Memory B cell (primary cell): ENCODE measurements around the gene PTPRK.
"Not testable (repeated sequence)": the region's sequence is repeated elsewhere in the genome, so short reads cannot be mapped to it uniquely, and the experiment has no call there.

Experiments used
- ATAC-seq: fragments of 150-1000 bp; cut with Tn5 transposase; 2 replicates; pipeline ENCODE4 v1.10.0; 2021; ENCODE audit warnings: low read depth, mild to moderate bottlenecking, moderate library complexity
- DNase-seq, 2 donors: peaks; one replicate each; pipeline ENCODE4 v3.0.0; 2022; ENCODE audit warnings: low spot score in 2 of 2
- H3K27ac Mint-ChIP-seq: one replicate; pipeline ENCODE4 v1.8.0; 2022; ENCODE audit warnings: mild to moderate bottlenecking, moderate library complexity, mixed read lengths
- H3K27me3 Mint-ChIP-seq: one replicate; pipeline ENCODE4 v1.8.0; 2022; ENCODE audit warnings: mixed read lengths
- H3K36me3 Mint-ChIP-seq: one replicate; pipeline ENCODE4 v1.8.0; 2022; ENCODE audit warnings: mild to moderate bottlenecking, mixed read lengths
- H3K4me1 Mint-ChIP-seq: one replicate; pipeline ENCODE4 v1.8.0; 2022; ENCODE audit warnings: mixed read lengths
- H3K4me3 Mint-ChIP-seq: one replicate; pipeline ENCODE4 v1.8.0; 2022; ENCODE audit warnings: mild to moderate bottlenecking, moderate library complexity, mixed read lengths
- H3K9me3 Mint-ChIP-seq: one replicate; pipeline ENCODE4 v1.8.0; 2022; ENCODE audit warnings: mixed read lengths

Gene PTPRK

DNA sequence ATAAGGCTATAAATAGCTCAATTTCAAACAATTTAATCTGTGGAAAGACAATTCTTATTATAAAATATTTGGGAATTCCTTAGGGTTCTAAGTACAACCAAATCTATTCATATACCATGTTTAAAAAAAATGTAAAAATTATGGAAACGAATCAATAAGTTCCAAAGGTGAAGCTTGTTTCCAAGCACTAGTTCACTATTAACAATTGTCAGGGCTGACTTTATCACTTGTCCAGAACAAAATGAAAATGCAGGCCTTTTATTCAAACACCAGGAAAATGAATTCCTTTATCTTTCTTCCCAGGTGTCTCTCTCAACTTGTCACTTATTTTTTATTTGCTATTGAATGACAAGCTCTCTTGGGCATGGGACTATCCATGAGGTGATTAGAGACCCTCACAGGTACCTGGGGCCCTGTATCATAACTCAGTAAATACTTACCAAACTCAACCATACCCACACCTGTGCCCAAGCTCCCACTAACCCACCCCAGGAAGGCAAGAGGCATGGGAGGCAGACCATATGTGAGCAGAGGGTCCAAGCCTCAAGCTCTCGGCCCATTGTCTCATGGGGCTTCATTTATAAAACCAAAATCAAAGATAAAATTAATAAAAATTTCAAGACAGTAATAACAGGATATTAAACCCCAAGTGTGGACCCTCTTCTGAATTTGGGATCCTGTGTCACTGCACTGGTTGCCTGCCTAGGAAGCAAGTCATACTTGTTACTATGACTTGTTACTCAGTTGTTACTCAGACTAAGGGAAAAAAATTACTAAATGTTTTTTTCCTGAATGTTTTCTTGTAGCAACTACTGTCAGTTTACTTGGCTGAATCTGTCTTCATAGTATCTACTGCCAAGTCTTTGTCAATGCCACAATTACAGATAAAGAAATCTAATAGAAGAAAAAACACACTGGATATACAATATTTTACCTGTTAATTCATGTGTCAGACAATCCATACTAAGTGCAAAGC lies 54.7 kb downstream of the PTPRK start:
- no peak overlapping the region for H3K27ac Mint-ChIP-seq
- no peak overlapping the region for H3K4me3 Mint-ChIP-seq
- no peaks in the 10 kb centered on the region for H3K4me1 Mint-ChIP-seq
- peaks cover 1% of the 10 kb centered on the region for H3K27me3 Mint-ChIP-seq
- H3K36me3 Mint-ChIP-seq, result no peaks in the 10 kb centered on the region
- DNase-seq, result no peak
- H3K9me3 Mint-ChIP-seq, result no peaks in the 10 kb centered on the region
- no peak for ATAC-seq

- Mint-ChIP-seq H3K4me3 (no peak overlapping the region), H3K4me1 (no peaks in the 10 kb centered on the region), H3K9me3 (no peaks in the 10 kb centered on the region), H3K27me3 (peaks cover 1% of the 10 kb centered on the region), H3K36me3 (no peaks in the 10 kb centered on the region), H3K27ac (no peak overlapping the region)
- DNase-seq (no peak), ATAC-seq (no peak)
Measured at GRCh38 chr6:128464790-128465189, 55.6 kb downstream of the PTPRK start.

GRCh38 chr6:128463942-128464341 lies 56.5 kb downstream of the PTPRK start:
- Mint-ChIP-seq H3K36me3 (no peaks in the 10 kb centered on the region), H3K27ac (no peak overlapping the region)
- DNase-seq, result no peak

GRCh38 chr6:128461501-128461900 lies 58.9 kb downstream of the PTPRK start:
- H3K4me1 Mint-ChIP-seq, result no peaks in the 10 kb centered on the region
- no peak overlapping the region for H3K4me3 Mint-ChIP-seq
- H3K36me3 Mint-ChIP-seq, result no peaks in the 10 kb centered on the region
- no peak for ATAC-seq
- H3K27me3 Mint-ChIP-seq, result peaks cover 1% of the 10 kb centered on the region
- no peaks in the 10 kb centered on the region for H3K9me3 Mint-ChIP-seq
- no peak for DNase-seq
- no peak overlapping the region for H3K27ac Mint-ChIP-seq

More at GRCh38 chr6:128463942-128464341, 56.5 kb downstream of the PTPRK start:
- Mint-ChIP-seq H3K27me3 (peaks cover 1% of the 10 kb centered on the region), H3K9me3 (no peaks in the 10 kb centered on the region), H3K4me3 (no peak overlapping the region), H3K4me1 (no peaks in the 10 kb centered on the region)
- no peak for ATAC-seq

DNA sequence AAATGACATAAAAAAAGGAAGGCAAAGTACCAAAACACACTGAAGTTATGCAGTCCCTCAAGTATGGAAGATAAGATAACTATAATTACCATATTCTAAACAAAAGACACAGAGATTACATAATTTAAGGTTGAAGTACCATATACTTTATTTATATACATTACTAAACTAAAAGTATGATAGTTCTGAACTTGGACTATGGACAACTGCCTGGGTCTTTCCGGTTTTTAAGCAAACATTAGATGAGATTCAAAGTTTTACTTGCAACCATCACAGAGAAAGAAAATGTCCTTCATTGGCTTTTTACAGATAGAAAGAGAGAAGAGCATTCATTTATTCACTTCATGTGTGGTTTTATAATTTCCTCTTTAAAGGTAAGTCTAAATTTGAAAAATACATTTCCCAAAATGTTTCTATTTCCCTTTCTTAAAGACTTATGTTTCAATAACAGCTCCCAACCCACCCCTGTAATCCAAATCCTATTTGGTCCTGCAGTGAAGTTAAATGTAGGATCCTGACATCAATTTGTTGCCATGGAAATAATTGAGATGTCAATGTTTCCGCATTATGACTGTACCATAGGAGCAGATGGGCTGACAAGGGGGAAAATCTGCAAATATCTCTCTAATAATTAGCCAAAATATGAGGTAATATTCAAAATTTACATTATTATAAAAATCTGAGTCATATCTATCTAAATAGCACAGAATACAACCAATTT lies 63.7 kb downstream of the PTPRK start:
- DNase-seq, result no peak
- no peaks in the 10 kb centered on the region for H3K9me3 Mint-ChIP-seq
- no peaks in the 10 kb centered on the region for H3K36me3 Mint-ChIP-seq
- ATAC-seq, result no peak
- H3K4me3 Mint-ChIP-seq, result no peak overlapping the region
- no peak overlapping the region for H3K27ac Mint-ChIP-seq
- H3K4me1 Mint-ChIP-seq, result no peaks in the 10 kb centered on the region
- no peaks in the 10 kb centered on the region for H3K27me3 Mint-ChIP-seq

DNA sequence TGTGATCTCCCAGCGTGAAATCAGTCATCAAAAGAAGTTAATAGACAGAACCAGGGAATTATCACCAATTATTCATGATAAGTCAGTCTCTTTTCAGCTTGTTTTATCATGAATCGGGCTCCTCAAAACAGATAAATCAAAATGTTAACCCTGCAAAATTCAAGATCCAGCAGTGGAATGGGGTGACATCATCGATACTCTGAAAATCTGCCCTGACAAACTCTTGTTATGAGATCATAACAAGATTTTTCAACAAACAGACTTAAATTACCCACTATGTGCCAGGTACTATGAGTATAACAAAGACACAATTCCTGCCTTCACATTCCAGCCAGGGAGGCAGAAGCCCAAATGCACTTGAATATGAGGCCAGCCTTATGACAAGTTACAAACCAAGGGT lies 64.4 kb downstream of the PTPRK start:
- Mint-ChIP-seq H3K36me3 (no peaks in the 10 kb centered on the region), H3K9me3 (no peaks in the 10 kb centered on the region), H3K4me1 (no peaks in the 10 kb centered on the region), H3K27me3 (no peaks in the 10 kb centered on the region), H3K4me3 (no peak overlapping the region), H3K27ac (no peak overlapping the region)
- DNase-seq (no peak), ATAC-seq (no peak)

DNA sequence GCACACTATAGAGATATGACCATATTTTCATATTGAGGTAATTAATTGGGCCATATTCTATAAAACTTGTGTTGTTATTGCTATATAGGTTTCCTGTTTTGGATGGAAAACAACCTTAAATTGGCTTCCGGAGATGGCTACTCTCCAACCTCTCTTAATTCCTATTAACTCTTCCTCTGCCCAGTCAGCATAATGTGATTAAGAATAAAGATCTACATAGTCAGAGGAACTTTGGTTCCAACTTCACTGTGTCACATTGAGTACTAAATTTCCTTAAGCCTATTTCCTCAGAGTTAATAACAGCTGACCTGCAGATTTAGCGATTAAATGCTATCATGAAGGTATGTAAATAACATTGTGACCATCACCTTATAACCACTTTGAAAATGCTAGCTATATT lies 67.7 kb downstream of the PTPRK start:
- Mint-ChIP-seq H3K27me3 (no peaks in the 10 kb centered on the region), H3K4me3 (no peak overlapping the region), H3K27ac (no peak overlapping the region), H3K9me3 (no peaks in the 10 kb centered on the region), H3K4me1 (no peaks in the 10 kb centered on the region), H3K36me3 (no peaks in the 10 kb centered on the region)
- ATAC-seq (no peak), DNase-seq (no peak)

- no peak overlapping the region for H3K27ac Mint-ChIP-seq
- H3K4me3 Mint-ChIP-seq, result no peak overlapping the region
- H3K4me1 Mint-ChIP-seq, result no peaks in the 10 kb centered on the region
- ATAC-seq (no peak), DNase-seq (no peak)
- H3K9me3 Mint-ChIP-seq, result no peaks in the 10 kb centered on the region
- no peaks in the 10 kb centered on the region for H3K27me3 Mint-ChIP-seq
- H3K36me3 Mint-ChIP-seq, result no peaks in the 10 kb centered on the region
Measured at GRCh38 chr6:128446497-128446896, 73.9 kb downstream of the PTPRK start.

DNA sequence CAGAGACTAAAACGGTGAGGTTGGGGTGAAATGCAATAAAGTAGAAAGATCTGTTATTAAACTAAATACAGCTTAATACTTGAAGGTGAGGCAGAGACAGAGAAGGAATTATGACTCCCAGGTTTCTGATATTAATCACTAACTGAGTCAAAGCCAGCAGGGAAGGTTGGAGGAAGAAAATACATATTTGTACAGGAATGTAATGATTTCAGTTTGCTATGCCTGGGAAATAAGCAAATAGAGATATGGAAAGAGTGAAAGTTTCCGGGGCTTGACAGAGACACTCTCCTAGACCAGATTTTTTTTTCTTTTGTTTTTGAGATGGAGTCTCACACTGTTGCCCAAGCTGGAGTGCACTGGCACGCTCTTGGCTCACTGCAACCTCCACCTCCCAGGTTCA lies 76.8 kb downstream of the PTPRK start:
- H3K27ac Mint-ChIP-seq, result no peak overlapping the region
- no peaks in the 10 kb centered on the region for H3K4me1 Mint-ChIP-seq
- no peak overlapping the region for H3K4me3 Mint-ChIP-seq
- no peaks in the 10 kb centered on the region for H3K9me3 Mint-ChIP-seq
- H3K27me3 Mint-ChIP-seq, result no peaks in the 10 kb centered on the region
- DNase-seq, result no peak
- no peaks in the 10 kb centered on the region for H3K36me3 Mint-ChIP-seq
- no peak for ATAC-seq

DNA sequence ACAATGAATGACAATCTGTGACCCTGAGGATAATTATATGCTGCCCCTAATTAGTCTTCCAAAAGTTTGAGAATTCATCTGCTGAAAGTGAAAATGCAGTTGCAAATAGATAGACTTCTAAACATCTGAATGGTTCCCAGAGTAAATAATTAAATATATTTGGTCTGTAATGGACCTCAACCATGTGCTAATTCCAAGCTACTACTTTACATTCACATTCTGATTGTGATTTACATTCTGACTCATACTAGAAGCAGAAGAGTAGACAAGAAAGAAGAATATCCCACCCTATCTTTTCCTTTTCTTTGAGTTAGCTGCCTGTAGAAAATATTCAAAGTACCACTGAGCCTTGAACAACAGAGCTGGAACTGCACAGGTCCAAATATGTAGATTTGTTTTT lies 80.8 kb downstream of the PTPRK start:
- ATAC-seq (no peak), DNase-seq (no peak)
- Mint-ChIP-seq H3K36me3 (no peaks in the 10 kb centered on the region), H3K27me3 (peaks cover 2% of the 10 kb centered on the region), H3K4me3 (no peak overlapping the region), H3K4me1 (no peaks in the 10 kb centered on the region), H3K9me3 (peaks cover 2% of the 10 kb centered on the region), H3K27ac (no peak overlapping the region)

GRCh38 chr6:128438393-128438792 lies 82.0 kb downstream of the PTPRK start:
- H3K27ac Mint-ChIP-seq, result no peak overlapping the region
- no peaks in the 10 kb centered on the region for H3K4me1 Mint-ChIP-seq
- no peak for ATAC-seq
- H3K36me3 Mint-ChIP-seq, result no peaks in the 10 kb centered on the region
- no peak overlapping the region for H3K4me3 Mint-ChIP-seq
- DNase-seq, result no peak
- peaks cover 2% of the 10 kb centered on the region for H3K27me3 Mint-ChIP-seq
- peaks cover 3% of the 10 kb centered on the region for H3K9me3 Mint-ChIP-seq

GRCh38 chr6:128437685-128438084 lies 82.7 kb downstream of the PTPRK start:
- DNase-seq (no peak), ATAC-seq (no peak)
- Mint-ChIP-seq H3K4me1 (no peaks in the 10 kb centered on the region), H3K36me3 (no peaks in the 10 kb centered on the region), H3K27ac (no peak overlapping the region), H3K4me3 (no peak overlapping the region), H3K27me3 (peaks cover 2% of the 10 kb centered on the region), H3K9me3 (peaks cover 3% of the 10 kb centered on the region)

DNA sequence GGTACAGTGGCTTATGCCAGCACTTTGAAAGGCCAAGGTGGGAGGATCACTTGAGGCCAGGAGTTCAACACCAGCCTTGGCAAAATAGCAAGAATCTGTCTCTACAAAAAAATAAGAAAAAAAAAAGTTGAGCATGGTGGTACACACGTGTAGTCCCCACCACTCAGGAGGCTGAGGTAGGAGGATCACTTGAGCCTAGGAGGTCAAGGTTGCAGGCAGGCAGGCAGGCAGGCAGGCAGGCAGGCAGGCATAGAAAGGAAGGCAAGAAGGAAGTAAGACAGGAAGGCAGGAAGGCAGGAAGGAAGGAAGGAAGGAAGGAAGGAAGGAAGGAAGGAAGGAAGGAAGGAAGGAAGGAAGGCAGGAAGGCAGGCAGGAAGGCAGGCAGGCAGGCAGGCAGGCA lies 85.6 kb downstream of the PTPRK start:
- not testable (repeated sequence) for H3K4me3 Mint-ChIP-seq, H3K27ac Mint-ChIP-seq, H3K36me3 Mint-ChIP-seq, H3K4me1 Mint-ChIP-seq, ATAC-seq, H3K27me3 Mint-ChIP-seq, DNase-seq, H3K9me3 Mint-ChIP-seq

DNA sequence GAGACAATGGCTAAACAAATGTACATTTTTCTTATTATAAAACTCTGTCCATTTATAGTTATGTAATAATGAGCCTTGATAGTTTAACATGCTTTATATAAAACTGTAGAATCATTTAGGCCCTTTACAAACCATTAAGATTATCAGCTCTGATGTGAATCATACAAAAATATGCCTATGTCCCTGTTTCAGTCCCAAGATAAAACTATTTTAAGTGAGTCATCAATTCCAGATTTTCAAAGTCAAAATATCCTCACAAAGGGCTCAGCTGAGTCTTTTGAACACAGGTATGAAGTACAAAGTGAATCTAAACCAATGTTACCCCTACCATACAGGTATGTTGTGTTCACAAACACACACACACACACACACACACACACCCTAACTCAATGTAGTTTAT lies 88.0 kb downstream of the PTPRK start:
- no peaks in the 10 kb centered on the region for H3K4me1 Mint-ChIP-seq
- ATAC-seq (no peak), DNase-seq (no peak)
- H3K27ac Mint-ChIP-seq, result no peak overlapping the region
- H3K36me3 Mint-ChIP-seq, result no peaks in the 10 kb centered on the region
- peaks cover 3% of the 10 kb centered on the region for H3K9me3 Mint-ChIP-seq
- H3K27me3 Mint-ChIP-seq, result peaks cover 1% of the 10 kb centered on the region
- H3K4me3 Mint-ChIP-seq, result no peak overlapping the region
